Right atrium auricular region (tissue), 2 donors: ENCODE results near the gene EMP1. TPM values are rescaled to one million over a fixed set of nuclear protein-coding genes. Genes with fewer than 3 reads are reported as not detected.

ENCODE experiments used
- total RNA-seq, 2 donors: library from RNA; depleted of rRNA; stranded (reverse); fragments of >200 nt; gene quantifications; one replicate each; pipeline ENCODE4 v1.1.0, GENCODE V29; 2016

EMP1 gene
- total RNA-seq, 2 donors from 2014 or later: 188 to 208 TPM

Other genes with a start within 250 kb of the EMP1 start
- not detected for gene GPRC5D, start 244.6 kb upstream of the EMP1 start, total RNA-seq
- 10 to 100 TPM; 29.4 to 30.0 TPM for gene HEBP1, start 196.5 kb upstream of the EMP1 start, total RNA-seq
- gene FAM234B, start 152.3 kb upstream of the EMP1 start, total RNA-seq: 1 to 10 TPM; 1.7 to 4.6 TPM
- not detected for gene GSG1, start 93.1 kb upstream of the EMP1 start, total RNA-seq